Keratinocyte (primary cell): ENCODE results near the gene PYGM.

Experiments used
- EZH2 ChIP-seq: IDR thresholded peaks from one replicate; pipeline ENCODE4 v1.6.1; 2012; ENCODE audit warnings: inconsistent platforms, mild to moderate bottlenecking, low read length, moderate library complexity
- TF ChIP-seq, protein P1 (sequence below), 3 experiments: IDR thresholded peaks in 1 of 3; conservative IDR thresholded peaks in 1 of 3; optimal IDR thresholded peaks in 1 of 3; 2 replicates in 2 of 3; 3 replicates in 1 of 3; pipeline versions ENCODE3 to v1.5.1; 2011; ENCODE audit warnings: low read length in 3 of 3, mild to moderate bottlenecking in 3 of 3, moderate library complexity in 2 of 3, control low read depth in 1 of 3, inconsistent platforms in 1 of 3; ENCODE audit not compliant: insufficient read depth in 2 of 3; ENCODE audit errors: extremely low read depth in 1 of 3

- TF ChIP-seq, protein P1, sequence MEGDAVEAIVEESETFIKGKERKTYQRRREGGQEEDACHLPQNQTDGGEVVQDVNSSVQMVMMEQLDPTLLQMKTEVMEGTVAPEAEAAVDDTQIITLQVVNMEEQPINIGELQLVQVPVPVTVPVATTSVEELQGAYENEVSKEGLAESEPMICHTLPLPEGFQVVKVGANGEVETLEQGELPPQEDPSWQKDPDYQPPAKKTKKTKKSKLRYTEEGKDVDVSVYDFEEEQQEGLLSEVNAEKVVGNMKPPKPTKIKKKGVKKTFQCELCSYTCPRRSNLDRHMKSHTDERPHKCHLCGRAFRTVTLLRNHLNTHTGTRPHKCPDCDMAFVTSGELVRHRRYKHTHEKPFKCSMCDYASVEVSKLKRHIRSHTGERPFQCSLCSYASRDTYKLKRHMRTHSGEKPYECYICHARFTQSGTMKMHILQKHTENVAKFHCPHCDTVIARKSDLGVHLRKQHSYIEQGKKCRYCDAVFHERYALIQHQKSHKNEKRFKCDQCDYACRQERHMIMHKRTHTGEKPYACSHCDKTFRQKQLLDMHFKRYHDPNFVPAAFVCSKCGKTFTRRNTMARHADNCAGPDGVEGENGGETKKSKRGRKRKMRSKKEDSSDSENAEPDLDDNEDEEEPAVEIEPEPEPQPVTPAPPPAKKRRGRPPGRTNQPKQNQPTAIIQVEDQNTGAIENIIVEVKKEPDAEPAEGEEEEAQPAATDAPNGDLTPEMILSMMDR (optimal IDR thresholded peaks at IDR 0.05 in 1 of 3, IDR thresholded peaks at IDR 0.05 in 1 of 3, conservative IDR thresholded peaks at IDR 0.05 in 1 of 3; ENCODE audit: extremely low read depth in 1 of 3, insufficient read depth in 2 of 3, low read length in 3 of 3) = no peak
- no peak for TF ChIP-seq EZH2
Observed at GRCh38 chr11:64763526-64764039, 3.8 kb upstream of the PYGM start.
